Erythroblast (primary cell): Measurements from ENCODE around the gene GLB1L.

Source experiments
- GATA1 ChIP-seq: IDR thresholded peaks from 2 replicates; pipeline ENCODE4 v1.6.1; 2011; ENCODE audit warnings: low read depth, mild to moderate bottlenecking, control low read depth, low read length, moderate library complexity
- POLR2A ChIP-seq: IDR thresholded peaks from 2 replicates; pipeline ENCODE4 v1.6.1; 2011; ENCODE audit warnings: mild to moderate bottlenecking, low read length

GRCh38 chr2:219266886-219267285, 21.6 kb upstream of the GLB1L start:
- no peak for TF ChIP-seq POLR2A
- TF ChIP-seq GATA1, result no peak
